ENCODE measurements around the gene DARS2. TPM values are rescaled to one million over a fixed set of nuclear protein-coding genes. Genes with fewer than 3 reads are reported as not detected.
A peak's percentile ranks its signal among the peaks of the same experiment; 100 is the strongest.
"Not testable (repeated sequence)": the region's sequence is repeated elsewhere in the genome, so short reads cannot be mapped to it uniquely, and the experiment has no call there.

The DARS2 gene
- total and polyA plus RNA-seq, 5 donors from 2014 or later, result 4.8 to 12.5 (median 9.0) TPM

DNA sequence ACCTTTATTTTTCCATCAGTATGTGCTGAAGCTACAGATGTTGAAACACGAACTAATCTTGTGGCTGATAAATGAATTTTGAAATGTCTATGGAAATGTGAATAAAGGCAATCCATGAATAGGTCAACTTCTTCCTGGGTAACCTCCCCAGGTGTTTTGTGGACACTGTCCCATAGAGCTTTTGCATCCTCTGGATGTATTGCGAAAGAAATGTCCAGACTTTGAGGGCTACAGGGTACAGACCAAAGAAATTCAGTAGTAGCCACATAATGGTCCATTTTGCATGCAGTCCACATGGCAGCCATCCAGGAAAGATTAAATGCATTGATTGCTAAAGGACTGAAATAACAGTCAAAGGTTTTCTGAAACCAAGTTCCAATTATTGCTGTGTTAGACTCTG lies 21.5 kb upstream of the DARS2 start:
- Mint-ChIP-seq H3K9me3 (no peaks in the 10 kb centered on the region), H3K27ac (no peak overlapping the region), H3K4me3 (no peak overlapping the region), H3K27me3 (no peaks in the 10 kb centered on the region), H3K4me1 (peaks cover 0 to 20% (median 5%) of the 10 kb centered on the region in 4 donors), H3K36me3 (peaks cover 22% of the 10 kb centered on the region)
- Histone ChIP-seq H3K4me3 (ENCODE audit: low read depth, low read length) (no peak overlapping the region), H3K27me3 (ENCODE audit: control insufficient read depth, insufficient read depth, low read length) (no peaks in the 10 kb centered on the region), H3K36me3 (ENCODE audit: control insufficient read depth, insufficient read depth, low read length) (peaks cover 32% of the 10 kb centered on the region), H3K4me1 (ENCODE audit: control insufficient read depth, insufficient read depth, low read length, poor library complexity, severe bottlenecking) (no peaks in the 10 kb centered on the region), H3K27ac (ENCODE audit: insufficient read depth, low read length, poor library complexity, severe bottlenecking) (no peak overlapping the region), H3K9me3 (ENCODE audit: control insufficient read depth in 2 of 2, low read length in 2 of 2) (no peaks in the 10 kb centered on the region)
- ATAC-seq (ENCODE audit: low read depth in 2 of 2), result no peak
- DNase-seq, result no peak

DNA sequence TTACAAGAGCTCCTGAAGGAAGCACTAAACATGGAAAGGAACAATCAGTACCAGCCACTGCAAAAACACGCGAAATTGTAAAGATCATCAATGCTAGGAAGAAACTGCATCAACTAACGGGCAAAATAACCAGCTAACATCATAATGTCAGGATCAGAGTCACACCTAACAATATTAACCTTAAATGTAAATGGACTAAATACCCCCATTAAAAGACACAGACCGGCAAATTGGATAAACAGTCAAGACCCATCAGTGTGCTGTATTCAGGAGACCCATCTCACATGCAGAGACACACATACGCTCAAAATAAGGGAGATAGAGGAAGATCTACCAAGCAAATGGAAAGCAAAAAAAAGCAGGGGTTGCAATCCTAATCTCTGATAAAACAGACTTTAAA lies 10.8 kb upstream of the DARS2 start:
- H3K4me3 Mint-ChIP-seq; H3K27me3 Mint-ChIP-seq; H3K9me3 Mint-ChIP-seq; H3K27ac ChIP-seq (ENCODE audit: insufficient read depth, low read length, poor library complexity, severe bottlenecking); H3K9me3 ChIP-seq (ENCODE audit: control insufficient read depth in 2 of 2, low read length in 2 of 2); ATAC-seq (ENCODE audit: low read depth in 2 of 2); H3K4me1 ChIP-seq (ENCODE audit: control insufficient read depth, insufficient read depth, low read length, poor library complexity, severe bottlenecking); DNase-seq; H3K36me3 ChIP-seq (ENCODE audit: control insufficient read depth, insufficient read depth, low read length); H3K4me3 ChIP-seq (ENCODE audit: low read depth, low read length); H3K27me3 ChIP-seq (ENCODE audit: control insufficient read depth, insufficient read depth, low read length); H3K27ac Mint-ChIP-seq: not testable (repeated sequence)
- H3K4me1 Mint-ChIP-seq, result peaks cover 15 to 57% (median 37%) of the 10 kb centered on the region in 4 donors
- peaks cover 26% of the 10 kb centered on the region for H3K36me3 Mint-ChIP-seq

DNA sequence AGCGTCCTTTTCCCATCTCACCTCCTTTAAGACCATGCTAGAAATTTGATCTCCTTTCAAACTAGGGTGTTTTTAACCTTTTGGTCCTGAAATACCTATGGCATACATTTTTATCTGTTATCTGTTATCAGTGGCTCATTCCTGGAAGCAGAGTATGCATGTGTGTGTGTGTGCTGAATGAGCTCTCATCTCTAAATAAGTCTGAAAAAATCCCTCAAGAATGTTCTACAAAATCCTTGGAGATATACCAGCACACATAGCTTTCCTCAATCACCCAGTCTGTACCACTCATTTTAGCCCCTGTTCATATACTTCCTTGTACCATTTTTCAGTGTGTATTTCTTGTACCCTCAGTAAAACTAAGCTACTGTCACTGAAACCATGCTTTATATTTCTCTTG lies 6.0 kb upstream of the DARS2 start:
- Mint-ChIP-seq H3K4me3 (peak overlapping the region in 1 of 4 donors; percentile 3), H3K27ac (peak overlapping the region in 1 of 3 donors; percentile 1), H3K27me3 (no peaks in the 10 kb centered on the region), H3K36me3 (peaks cover 16% of the 10 kb centered on the region), H3K4me1 (peaks cover 21 to 64% (median 46%) of the 10 kb centered on the region in 4 donors), H3K9me3 (peaks cover 0 to 3% (median 0%) of the 10 kb centered on the region in 7 donors)
- Histone ChIP-seq H3K4me1 (ENCODE audit: control insufficient read depth, insufficient read depth, low read length, poor library complexity, severe bottlenecking) (peaks cover 8% of the 10 kb centered on the region), H3K36me3 (ENCODE audit: control insufficient read depth, insufficient read depth, low read length) (no peaks in the 10 kb centered on the region), H3K4me3 (ENCODE audit: low read depth, low read length) (no peak overlapping the region), H3K27me3 (ENCODE audit: control insufficient read depth, insufficient read depth, low read length) (no peaks in the 10 kb centered on the region), H3K9me3 (ENCODE audit: control insufficient read depth in 2 of 2, low read length in 2 of 2) (no peaks in the 10 kb centered on the region), H3K27ac (ENCODE audit: insufficient read depth, low read length, poor library complexity, severe bottlenecking) (no peak overlapping the region)
- DNase-seq (no peak), ATAC-seq (ENCODE audit: low read depth in 2 of 2) (no peak)

DNA sequence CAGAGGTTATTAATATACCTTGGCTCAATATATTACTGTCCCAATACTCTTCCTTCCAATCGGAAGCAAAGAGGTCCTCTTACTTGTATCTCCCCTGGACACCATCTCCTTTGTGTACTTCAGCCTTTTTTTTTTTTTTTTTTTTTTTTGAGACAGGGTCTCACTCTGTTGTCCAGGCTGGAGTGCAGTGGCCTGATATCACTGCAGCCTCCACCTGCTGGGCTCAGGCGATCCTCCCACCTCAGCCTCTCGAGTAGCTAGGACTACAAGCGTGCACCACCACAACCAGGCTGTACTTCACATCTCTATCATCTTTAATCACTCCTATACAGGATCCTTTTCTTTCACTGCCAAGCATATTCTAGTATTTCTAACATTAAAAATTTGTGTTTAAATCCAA lies 2.8 kb upstream of the DARS2 start:
- Mint-ChIP-seq H3K36me3 (peaks cover 12% of the 10 kb centered on the region), H3K27ac (peak overlapping the region in 2 of 3 donors; percentile 1 to 4), H3K9me3 (peaks cover 0 to 2% (median 0%) of the 10 kb centered on the region in 7 donors), H3K4me1 (peaks cover 30 to 62% (median 39%) of the 10 kb centered on the region in 4 donors), H3K27me3 (no peaks in the 10 kb centered on the region), H3K4me3 (peak overlapping the region in 3 of 4 donors; percentile 5 to 56 (median 39))
- peaks cover 22% of the 10 kb centered on the region for H3K4me1 ChIP-seq (ENCODE audit: control insufficient read depth, insufficient read depth, low read length, poor library complexity, severe bottlenecking)
- no peak for ATAC-seq (ENCODE audit: low read depth in 2 of 2)
- H3K27ac ChIP-seq (ENCODE audit: insufficient read depth, low read length, poor library complexity, severe bottlenecking), result no peak overlapping the region
- no peak overlapping the region for H3K4me3 ChIP-seq (ENCODE audit: low read depth, low read length)
- DNase-seq, result no peak
- no peaks in the 10 kb centered on the region for H3K27me3 ChIP-seq (ENCODE audit: control insufficient read depth, insufficient read depth, low read length)
- H3K36me3 ChIP-seq (ENCODE audit: control insufficient read depth, insufficient read depth, low read length), result no peaks in the 10 kb centered on the region
- no peaks in the 10 kb centered on the region for H3K9me3 ChIP-seq (ENCODE audit: control insufficient read depth in 2 of 2, low read length in 2 of 2)

GRCh38 chr1:173823781-173824314 lies 625 bp upstream of the DARS2 start:
- Mint-ChIP-seq H3K4me1 (peaks cover 32 to 70% (median 47%) of the 10 kb centered on the region in 4 donors), H3K27me3 (no peaks in the 10 kb centered on the region), H3K9me3 (peaks cover 0 to 2% (median 0%) of the 10 kb centered on the region in 7 donors), H3K27ac (peak overlapping the region; percentile 95 to 98 (median 97)), H3K36me3 (peaks cover 9% of the 10 kb centered on the region), H3K4me3 (peak overlapping the region; percentile 93 to 96 (median 94))
- Histone ChIP-seq H3K4me1 (ENCODE audit: control insufficient read depth, insufficient read depth, low read length, poor library complexity, severe bottlenecking) (peaks cover 29% of the 10 kb centered on the region), H3K27me3 (ENCODE audit: control insufficient read depth, insufficient read depth, low read length) (no peaks in the 10 kb centered on the region), H3K4me3 (ENCODE audit: low read depth, low read length) (peak overlapping the region; percentile 99), H3K36me3 (ENCODE audit: control insufficient read depth, insufficient read depth, low read length) (peaks cover 3% of the 10 kb centered on the region), H3K9me3 (ENCODE audit: control insufficient read depth in 2 of 2, low read length in 2 of 2) (no peaks in the 10 kb centered on the region), H3K27ac (ENCODE audit: insufficient read depth, low read length, poor library complexity, severe bottlenecking) (peak overlapping the region; percentile 93)
- DNase-seq (no peak), ATAC-seq (ENCODE audit: low read depth in 2 of 2) (peak; percentile 6)

GRCh38 chr1:173827611-173828010 lies 3.1 kb downstream of the DARS2 start:
- DNase-seq, result no peak
- H3K27me3 ChIP-seq (ENCODE audit: control insufficient read depth, insufficient read depth, low read length), result no peaks in the 10 kb centered on the region
- no peaks in the 10 kb centered on the region for H3K9me3 ChIP-seq (ENCODE audit: control insufficient read depth in 2 of 2, low read length in 2 of 2)
- no peaks in the 10 kb centered on the region for H3K27me3 Mint-ChIP-seq
- H3K36me3 Mint-ChIP-seq, result peaks cover 8% of the 10 kb centered on the region
- H3K4me3 ChIP-seq (ENCODE audit: low read depth, low read length), result no peak overlapping the region
- no peak overlapping the region for H3K27ac Mint-ChIP-seq
- no peak for ATAC-seq (ENCODE audit: low read depth in 2 of 2)
- peaks cover 24 to 50% (median 34%) of the 10 kb centered on the region in 4 donors for H3K4me1 Mint-ChIP-seq
- no peak overlapping the region for H3K27ac ChIP-seq (ENCODE audit: insufficient read depth, low read length, poor library complexity, severe bottlenecking)
- peaks cover 29% of the 10 kb centered on the region for H3K4me1 ChIP-seq (ENCODE audit: control insufficient read depth, insufficient read depth, low read length, poor library complexity, severe bottlenecking)
- peaks cover 0 to 2% (median 0%) of the 10 kb centered on the region in 7 donors for H3K9me3 Mint-ChIP-seq
- peak overlapping the region in 2 of 4 donors; percentile 7 to 13 for H3K4me3 Mint-ChIP-seq
- H3K36me3 ChIP-seq (ENCODE audit: control insufficient read depth, insufficient read depth, low read length), result peaks cover 21% of the 10 kb centered on the region

DNA sequence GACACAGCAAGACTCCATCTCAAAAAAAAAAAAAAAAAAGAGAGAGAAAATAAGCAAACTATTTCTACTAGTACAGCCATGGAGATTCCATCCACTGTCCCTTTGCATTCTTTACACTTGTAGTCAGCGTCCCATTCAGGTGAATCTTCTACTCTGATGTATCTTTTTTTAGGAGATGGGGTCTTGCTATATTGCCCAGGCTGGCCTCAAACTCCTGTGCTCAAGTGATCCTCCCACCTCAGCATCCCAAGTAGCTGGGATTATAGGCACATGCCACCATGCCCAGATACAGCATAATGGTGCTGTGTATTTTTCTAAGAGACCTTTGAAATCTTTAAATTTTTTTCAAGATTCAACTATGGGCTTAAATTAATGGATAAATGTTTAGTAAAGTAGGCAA lies 8.3 kb downstream of the DARS2 start:
- H3K36me3 Mint-ChIP-seq, result peaks cover 23% of the 10 kb centered on the region

DNA sequence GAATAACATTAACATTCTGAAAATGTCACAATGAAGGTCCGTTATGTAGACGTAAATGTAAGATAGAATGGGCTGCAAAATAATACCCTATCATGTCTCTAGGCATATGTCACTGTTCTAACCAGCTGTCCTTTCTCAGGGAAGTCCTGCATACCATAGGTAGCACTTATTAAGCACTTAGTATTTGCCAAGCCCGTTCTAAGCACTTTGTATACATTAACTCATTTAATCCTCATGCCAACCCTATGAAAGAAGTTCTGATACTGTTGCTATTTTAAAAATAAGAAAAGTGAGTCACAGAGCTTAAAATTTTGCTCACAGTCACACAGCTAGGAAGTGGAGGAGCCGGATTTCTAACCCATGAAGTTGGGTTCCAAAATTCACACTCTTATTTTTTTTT lies 27.6 kb downstream of the DARS2 start:
- Mint-ChIP-seq H3K36me3 (peaks cover 37% of the 10 kb centered on the region), H3K9me3 (no peaks in the 10 kb centered on the region), H3K4me3 (no peak overlapping the region), H3K27me3 (no peaks in the 10 kb centered on the region), H3K27ac (peak overlapping the region in 1 of 3 donors; percentile 6), H3K4me1 (peaks cover 5 to 11% (median 5%) of the 10 kb centered on the region in 4 donors)
- no peaks in the 10 kb centered on the region for H3K4me1 ChIP-seq (ENCODE audit: control insufficient read depth, insufficient read depth, low read length, poor library complexity, severe bottlenecking)
- no peak overlapping the region for H3K27ac ChIP-seq (ENCODE audit: insufficient read depth, low read length, poor library complexity, severe bottlenecking)
- ATAC-seq (ENCODE audit: low read depth in 2 of 2) (no peak), DNase-seq (no peak)
- H3K9me3 ChIP-seq (ENCODE audit: control insufficient read depth in 2 of 2, low read length in 2 of 2), result no peaks in the 10 kb centered on the region
- peaks cover 44% of the 10 kb centered on the region for H3K36me3 ChIP-seq (ENCODE audit: control insufficient read depth, insufficient read depth, low read length)
- no peak overlapping the region for H3K4me3 ChIP-seq (ENCODE audit: low read depth, low read length)
- no peaks in the 10 kb centered on the region for H3K27me3 ChIP-seq (ENCODE audit: control insufficient read depth, insufficient read depth, low read length)

More for the DNA sequence above, 8.3 kb downstream of the DARS2 start:
- Mint-ChIP-seq H3K27ac (no peak overlapping the region), H3K9me3 (no peaks in the 10 kb centered on the region), H3K4me1 (peaks cover 0 to 16% (median 8%) of the 10 kb centered on the region in 4 donors), H3K4me3 (no peak overlapping the region), H3K27me3 (no peaks in the 10 kb centered on the region)
- ATAC-seq (ENCODE audit: low read depth in 2 of 2), result no peak
- no peaks in the 10 kb centered on the region for H3K27me3 ChIP-seq (ENCODE audit: control insufficient read depth, insufficient read depth, low read length)
- no peak overlapping the region for H3K27ac ChIP-seq (ENCODE audit: insufficient read depth, low read length, poor library complexity, severe bottlenecking)
- H3K9me3 ChIP-seq (ENCODE audit: control insufficient read depth in 2 of 2, low read length in 2 of 2), result no peaks in the 10 kb centered on the region
- H3K4me1 ChIP-seq (ENCODE audit: control insufficient read depth, insufficient read depth, low read length, poor library complexity, severe bottlenecking), result peaks cover 5% of the 10 kb centered on the region
- no peak overlapping the region for H3K4me3 ChIP-seq (ENCODE audit: low read depth, low read length)
- H3K36me3 ChIP-seq (ENCODE audit: control insufficient read depth, insufficient read depth, low read length), result peaks cover 59% of the 10 kb centered on the region
- DNase-seq, result no peak

Measured in CD4-positive, CD25-positive, alpha-beta regulatory T cell (primary cell).